MM.1S (cell line): ENCODE data around the gene OVOL3.

Experiments
- EZH2 ChIP-seq: fragments of 300-600 bp; sonication (generic); optimal IDR thresholded peaks from 2 replicates; pipeline ENCODE3; 2017; ENCODE audit warnings: low read depth, mild to moderate bottlenecking, antibody characterized with exemption, low read length, mixed read lengths
- TF ChIP-seq, protein P1 (sequence below): fragments of 300-600 bp; sonication (generic); IDR thresholded peaks from 2 replicates; pipeline ENCODE4 v1.5.1; 2016; ENCODE audit warnings: antibody characterized with exemption, low read length, mixed read lengths

DNA sequence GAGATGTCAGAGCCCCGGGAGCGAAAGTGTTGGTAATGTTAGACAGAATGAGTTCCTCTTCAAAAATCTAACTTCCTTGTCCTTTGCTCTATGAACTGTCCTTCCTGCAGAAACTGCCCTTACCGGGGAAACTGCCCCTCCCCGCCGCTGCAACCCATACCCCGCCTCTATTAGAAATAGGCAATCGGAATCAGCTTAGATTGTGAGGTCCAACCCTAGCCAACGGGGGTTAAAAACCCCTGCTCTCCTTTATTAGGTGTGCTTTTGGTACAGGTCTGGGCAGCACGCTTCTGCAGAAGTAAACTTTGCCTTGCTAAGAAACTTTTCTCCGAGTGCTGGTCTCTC, 17.4 kb downstream of the OVOL3 start:
- TF ChIP-seq, protein P1, sequence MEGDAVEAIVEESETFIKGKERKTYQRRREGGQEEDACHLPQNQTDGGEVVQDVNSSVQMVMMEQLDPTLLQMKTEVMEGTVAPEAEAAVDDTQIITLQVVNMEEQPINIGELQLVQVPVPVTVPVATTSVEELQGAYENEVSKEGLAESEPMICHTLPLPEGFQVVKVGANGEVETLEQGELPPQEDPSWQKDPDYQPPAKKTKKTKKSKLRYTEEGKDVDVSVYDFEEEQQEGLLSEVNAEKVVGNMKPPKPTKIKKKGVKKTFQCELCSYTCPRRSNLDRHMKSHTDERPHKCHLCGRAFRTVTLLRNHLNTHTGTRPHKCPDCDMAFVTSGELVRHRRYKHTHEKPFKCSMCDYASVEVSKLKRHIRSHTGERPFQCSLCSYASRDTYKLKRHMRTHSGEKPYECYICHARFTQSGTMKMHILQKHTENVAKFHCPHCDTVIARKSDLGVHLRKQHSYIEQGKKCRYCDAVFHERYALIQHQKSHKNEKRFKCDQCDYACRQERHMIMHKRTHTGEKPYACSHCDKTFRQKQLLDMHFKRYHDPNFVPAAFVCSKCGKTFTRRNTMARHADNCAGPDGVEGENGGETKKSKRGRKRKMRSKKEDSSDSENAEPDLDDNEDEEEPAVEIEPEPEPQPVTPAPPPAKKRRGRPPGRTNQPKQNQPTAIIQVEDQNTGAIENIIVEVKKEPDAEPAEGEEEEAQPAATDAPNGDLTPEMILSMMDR, result no peak
- TF ChIP-seq EZH2, result no peak
